A172 (cell line): Measurements from ENCODE around the gene LDLRAD4. TPM values are rescaled to one million over a fixed set of nuclear protein-coding genes. Genes with fewer than 3 reads are reported as not detected.

Experiments used
- DNase-seq: peaks from one replicate; pipeline ENCODE4 v3.0.0-alpha.2; 2015; ENCODE audit warnings: low spot score
- total RNA-seq: library from RNA; depleted of rRNA; stranded (reverse); fragments of >200 nt; shearing (Covaris generic); gene quantifications from 2 replicates; pipeline ENCODE4 v1.2.3, GENCODE V29; 2014

The LDLRAD4 gene
- total RNA-seq, 1 experiment from 2014 or later = 5.7 TPM

GRCh38 chr18:13613099-13613498 is 394.5 kb downstream of the LDLRAD4 start:
- DNase-seq = no peak

- DNase-seq = no peak
Observed at GRCh38 chr18:13613591-13614501, 395.3 kb downstream of the LDLRAD4 start.

GRCh38 chr18:13614641-13615288 is 396.2 kb downstream of the LDLRAD4 start:
- peak; percentile 31 for DNase-seq

- peak; percentile 58 for DNase-seq
Observed at GRCh38 chr18:13615432-13615861, 396.9 kb downstream of the LDLRAD4 start.

- DNase-seq = no peak
Observed at GRCh38 chr18:13616041-13616440, 397.5 kb downstream of the LDLRAD4 start.

GRCh38 chr18:13616525-13617035 is 398.0 kb downstream of the LDLRAD4 start:
- no peak for DNase-seq

- DNase-seq = no peak
Observed at GRCh38 chr18:13617826-13618515, 399.4 kb downstream of the LDLRAD4 start.

- DNase-seq = no peak
Observed at GRCh38 chr18:13618760-13619438, 400.3 kb downstream of the LDLRAD4 start.

- no peak for DNase-seq
Observed at GRCh38 chr18:13619505-13620205, 401.1 kb downstream of the LDLRAD4 start.

- no peak for DNase-seq
Observed at GRCh38 chr18:13620206-13620672, 401.7 kb downstream of the LDLRAD4 start.

- DNase-seq = no peak
Observed at GRCh38 chr18:13620818-13621445, 402.4 kb downstream of the LDLRAD4 start.

- no peak for DNase-seq
Observed at GRCh38 chr18:13621446-13621849, 402.9 kb downstream of the LDLRAD4 start.

GRCh38 chr18:13621886-13622619 is 403.5 kb downstream of the LDLRAD4 start:
- no peak for DNase-seq

GRCh38 chr18:13622751-13623150 is 404.2 kb downstream of the LDLRAD4 start:
- no peak for DNase-seq

- no peak for DNase-seq
Observed at GRCh38 chr18:13623348-13623747, 404.8 kb downstream of the LDLRAD4 start.

GRCh38 chr18:13623871-13624270 is 405.3 kb downstream of the LDLRAD4 start:
- DNase-seq = no peak

GRCh38 chr18:13624563-13625237 is 406.1 kb downstream of the LDLRAD4 start:
- no peak for DNase-seq

- no peak for DNase-seq
Observed at GRCh38 chr18:13625355-13625754, 406.8 kb downstream of the LDLRAD4 start.
